HG02943 (cell line): Measurements from ENCODE around the gene GPR160.

Experiments
- ATAC-seq: cut with Tn5 transposase; IDR thresholded peaks from one replicate; pipeline ENCODE4 v1.9.1; 2021; ENCODE audit warnings: mild to moderate bottlenecking, low read depth, moderate library complexity; ENCODE audit not compliant: unreplicated experiment

The GPR160 gene

GRCh38 chr3:170062068-170062467 is 24.3 kb downstream of the GPR160 start:
- ATAC-seq = no peak

GRCh38 chr3:170062769-170063168 is 25.0 kb downstream of the GPR160 start:
- no peak for ATAC-seq

- no peak for ATAC-seq
These were observed 25.9 kb downstream of the GPR160 start for GRCh38 chr3:170063691-170064090.

- ATAC-seq = no peak
These were observed 26.3 kb downstream of the GPR160 start for GRCh38 chr3:170064108-170064507.

GRCh38 chr3:170075441-170076091 is 37.8 kb downstream of the GPR160 start:
- ATAC-seq = no peak

- no peak for ATAC-seq
These were observed 39.0 kb downstream of the GPR160 start for GRCh38 chr3:170076715-170077238.

GRCh38 chr3:170077361-170077760 is 39.6 kb downstream of the GPR160 start:
- ATAC-seq = no peak

GRCh38 chr3:170078620-170079281 is 41.0 kb downstream of the GPR160 start:
- no peak for ATAC-seq

GRCh38 chr3:170079536-170080165 is 41.9 kb downstream of the GPR160 start:
- ATAC-seq = no peak

- ATAC-seq = no peak
These were observed 42.8 kb downstream of the GPR160 start for GRCh38 chr3:170080605-170081004.

GRCh38 chr3:170081079-170081741 is 43.4 kb downstream of the GPR160 start:
- no peak for ATAC-seq

- no peak for ATAC-seq
These were observed 45.5 kb downstream of the GPR160 start for GRCh38 chr3:170083343-170083742.

GRCh38 chr3:170085396-170085795 is 47.6 kb downstream of the GPR160 start:
- no peak for ATAC-seq

- ATAC-seq = no peak
These were observed 52.2 kb downstream of the GPR160 start for GRCh38 chr3:170089862-170090600.

- ATAC-seq = no peak
These were observed 52.8 kb downstream of the GPR160 start for GRCh38 chr3:170090601-170090981.

GRCh38 chr3:170092907-170093306 is 55.1 kb downstream of the GPR160 start:
- no peak for ATAC-seq

GRCh38 chr3:170095771-170096170 is 58.0 kb downstream of the GPR160 start:
- ATAC-seq = no peak

- ATAC-seq = no peak
These were observed 58.5 kb downstream of the GPR160 start for GRCh38 chr3:170096342-170096741.

- no peak for ATAC-seq
These were observed 61.0 kb downstream of the GPR160 start for GRCh38 chr3:170098753-170099152.

- ATAC-seq = no peak
These were observed 63.1 kb downstream of the GPR160 start for GRCh38 chr3:170100944-170101343.
